HepG2 (cell line): ENCODE measurements around the gene PFDN2. TPM values are rescaled to one million over a fixed set of nuclear protein-coding genes. Genes with fewer than 3 reads are reported as not detected.

Experiments
- CREM ChIP-seq, 2 experiments: sonication (generic) in 1 of 2; formaldehyde crosslinking in 1 of 2; IDR thresholded peaks; 2 replicates each; pipeline versions ENCODE4 v1.4.0 to v1.6.1; 2016 to 2020; ENCODE audit warnings: antibody characterized with exemption in 1 of 2, mild to moderate bottlenecking in 1 of 2, missing genetic modification reagents in 1 of 2
- FLYWCH1 ChIP-seq: sonication (generic); formaldehyde crosslinking; IDR thresholded peaks from 2 replicates; pipeline ENCODE4 v1.8.1; 2023; ENCODE audit warnings: mild to moderate bottlenecking, missing genetic modification reagents
- HCFC1 ChIP-seq: fragments of 150-350 bp; IDR thresholded peaks from 2 replicates; pipeline ENCODE4 v1.6.1; 2014; ENCODE audit warnings: low read depth, low read length
- HOXA5 ChIP-seq: sonication (generic); formaldehyde crosslinking; IDR thresholded peaks from 2 replicates; pipeline ENCODE4 v1.4.0; 2020; ENCODE audit warnings: missing genetic modification reagents
- NAIF1 ChIP-seq: sonication (generic); formaldehyde crosslinking; IDR thresholded peaks from 2 replicates; pipeline ENCODE4 v1.5.0; 2020; ENCODE audit warnings: mild to moderate bottlenecking, missing genetic modification reagents, borderline replicate concordance
- RBM22 ChIP-seq: fragments of 200-400 bp; formaldehyde crosslinking; optimal IDR thresholded peaks from 2 replicates; pipeline ENCODE3; 2017; ENCODE audit warnings: mild to moderate bottlenecking, low read length, moderate library complexity
- SNAPC2 ChIP-seq: sonication (generic); formaldehyde crosslinking; IDR thresholded peaks from 2 replicates; pipeline ENCODE4 v1.8.1; 2022; ENCODE audit warnings: mild to moderate bottlenecking, missing genetic modification reagents
- SRF ChIP-seq: IDR thresholded peaks from 2 replicates; pipeline ENCODE4 v1.6.1; 2011; ENCODE audit warnings: mild to moderate bottlenecking, low read depth, low read length, moderate library complexity
- TRIM24 ChIP-seq: sonication (generic); formaldehyde crosslinking; IDR thresholded peaks from 2 replicates; pipeline ENCODE4 v1.8.0; 2022; ENCODE audit warnings: mild to moderate bottlenecking, missing genetic modification reagents
- YY1 ChIP-seq: IDR thresholded peaks from 2 replicates; pipeline ENCODE4 v1.6.1; 2011; ENCODE audit warnings: low read length, low read depth, moderate library complexity, mild to moderate bottlenecking; ENCODE audit not compliant: insufficient read depth, insufficient replicate concordance
- ZBTB7A ChIP-seq: sonication (generic); formaldehyde crosslinking; IDR thresholded peaks from 2 replicates; pipeline ENCODE4 v1.8.0; 2022; ENCODE audit warnings: mild to moderate bottlenecking, missing genetic modification reagents
- ZNF232 ChIP-seq: sonication (generic); formaldehyde crosslinking; IDR thresholded peaks from 2 replicates; pipeline ENCODE4 v1.4.0; 2020; ENCODE audit warnings: missing genetic modification reagents, borderline replicate concordance
- ZNF496 ChIP-seq: sonication (generic); formaldehyde crosslinking; IDR thresholded peaks from 2 replicates; pipeline ENCODE4 v1.8.1; 2023; ENCODE audit warnings: mild to moderate bottlenecking, moderate library complexity, missing genetic modification reagents; ENCODE audit not compliant: insufficient replicate concordance
- ZNF629 ChIP-seq: sonication (generic); formaldehyde crosslinking; conservative IDR thresholded peaks from 2 replicates; pipeline ENCODE4 v1.5.0; 2020; ENCODE audit warnings: missing genetic modification reagents
- ZNF749 ChIP-seq: sonication (generic); formaldehyde crosslinking; IDR thresholded peaks from 2 replicates; pipeline ENCODE4 v1.8.0; 2022; ENCODE audit warnings: mild to moderate bottlenecking, missing genetic modification reagents, moderate library complexity, borderline replicate concordance
- ZNF780A ChIP-seq: sonication (generic); formaldehyde crosslinking; IDR thresholded peaks from 2 replicates; pipeline ENCODE4 v1.8.0; 2022; ENCODE audit warnings: mild to moderate bottlenecking, missing genetic modification reagents, moderate library complexity
- polyA plus RNA-seq, 8 experiments: library from polyadenylated mRNA; depleted of rRNA in 3 of 8; stranded (reverse) in 7 of 8; unstranded in 1 of 8; fragments of >200 nt; fragmentation: Illumina TruSeq in 4 of 8; extraction: Trizol in 4 of 8; gene quantifications; 2 replicates each; pipeline versions ENCODE4 v1.2.1 to v1.2.3, GENCODE V29; 2011 to 2016; ENCODE audit warnings: low read depth in 4 of 8, missing spikeins in 1 of 8, mixed read lengths in 1 of 8; ENCODE audit not compliant: insufficient read depth in 1 of 8
- total RNA-seq, 5 experiments: library from RNA; depleted of rRNA; stranded (reverse); fragments of >200 nt; fragmentation: Illumina TruSeq; extraction: Trizol; gene quantifications; 2 replicates each; pipeline ENCODE4 v1.2.3, GENCODE V29; 2016; ENCODE audit warnings: low read depth in 1 of 5
- TF ChIP-seq, protein P1 (sequence below): sonication (generic); formaldehyde crosslinking; IDR thresholded peaks from 2 replicates; pipeline ENCODE4 v1.4.0; 2020; ENCODE audit warnings: missing genetic modification reagents
- TF ChIP-seq, protein P2 (sequence below): sonication (generic); formaldehyde crosslinking; IDR thresholded peaks from 2 replicates; pipeline ENCODE4 v1.8.0; 2022; ENCODE audit warnings: missing genetic modification reagents, mild to moderate bottlenecking, inconsistent platforms, borderline replicate concordance
- TF ChIP-seq, protein P3 (sequence below): IDR thresholded peaks from 2 replicates; pipeline ENCODE4 v1.6.1; 2016; ENCODE audit warnings: missing compliant biosample characterization, missing genetic modification reagents, borderline replicate concordance

The PFDN2 gene
- total and polyA plus RNA-seq, 2 of the 13 experiments (the other 11 are each of a cell fraction or from before 2014, with no cell fraction given), result 62.6 to 63.6 TPM

DNA sequence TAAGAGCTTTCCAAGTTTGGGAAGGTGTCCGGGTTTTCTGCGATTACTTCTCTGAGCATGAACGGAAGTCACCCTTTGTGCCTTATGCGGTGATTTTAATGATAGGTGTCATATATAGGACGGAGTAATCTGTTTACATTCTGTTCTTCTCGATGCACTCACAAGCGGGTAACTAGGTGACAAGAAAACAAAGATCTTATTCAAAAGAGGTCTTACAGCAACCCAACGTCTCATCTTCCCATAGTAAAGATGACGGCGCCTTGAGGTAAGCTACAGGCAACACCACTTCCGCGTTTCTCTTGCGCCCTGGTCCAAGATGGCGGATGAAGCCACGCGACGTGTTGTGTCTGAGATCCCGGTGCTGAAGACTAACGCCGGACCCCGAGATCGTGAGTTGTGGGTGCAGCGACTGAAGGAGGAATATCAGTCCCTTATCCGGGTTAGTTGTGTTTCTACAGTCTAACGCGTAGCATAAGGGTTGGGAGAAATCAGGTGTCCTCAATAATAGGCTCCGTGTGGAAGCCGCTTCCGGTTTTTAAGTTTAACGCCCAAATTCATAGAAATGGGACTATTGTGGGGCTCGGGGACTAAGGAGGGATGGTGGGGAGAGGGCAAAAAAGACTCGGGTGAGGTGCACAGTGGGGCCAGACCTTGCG, 36.0 kb upstream of the PFDN2 start, which contains the start of gene UFC1 (continued):
- TF ChIP-seq, protein P1, sequence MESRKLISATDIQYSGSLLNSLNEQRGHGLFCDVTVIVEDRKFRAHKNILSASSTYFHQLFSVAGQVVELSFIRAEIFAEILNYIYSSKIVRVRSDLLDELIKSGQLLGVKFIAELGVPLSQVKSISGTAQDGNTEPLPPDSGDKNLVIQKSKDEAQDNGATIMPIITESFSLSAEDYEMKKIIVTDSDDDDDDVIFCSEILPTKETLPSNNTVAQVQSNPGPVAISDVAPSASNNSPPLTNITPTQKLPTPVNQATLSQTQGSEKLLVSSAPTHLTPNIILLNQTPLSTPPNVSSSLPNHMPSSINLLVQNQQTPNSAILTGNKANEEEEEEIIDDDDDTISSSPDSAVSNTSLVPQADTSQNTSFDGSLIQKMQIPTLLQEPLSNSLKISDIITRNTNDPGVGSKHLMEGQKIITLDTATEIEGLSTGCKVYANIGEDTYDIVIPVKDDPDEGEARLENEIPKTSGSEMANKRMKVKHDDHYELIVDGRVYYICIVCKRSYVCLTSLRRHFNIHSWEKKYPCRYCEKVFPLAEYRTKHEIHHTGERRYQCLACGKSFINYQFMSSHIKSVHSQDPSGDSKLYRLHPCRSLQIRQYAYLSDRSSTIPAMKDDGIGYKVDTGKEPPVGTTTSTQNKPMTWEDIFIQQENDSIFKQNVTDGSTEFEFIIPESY (CRISPR knock-in tag), result 0 out of 2 replicates have a peak, but pooled peaks have one; percentile 9
- TF ChIP-seq ZNF496 (CRISPR knock-in tag), result no peak
- TF ChIP-seq ZBTB7A, result no peak; the same call in 1 of the 2 replicates
- no peak for TF ChIP-seq FLYWCH1
- TF ChIP-seq NAIF1, result peak; percentile 79; the same call in 1 of the 2 replicates
- TF ChIP-seq SNAPC2 (CRISPR knock-in tag), result peak; percentile 66; the same call in 1 of the 2 replicates
- TF ChIP-seq ZNF749 (CRISPR knock-in tag), result peak; percentile 77; the same call in 1 of the 2 replicates
- TF ChIP-seq, protein P2, sequence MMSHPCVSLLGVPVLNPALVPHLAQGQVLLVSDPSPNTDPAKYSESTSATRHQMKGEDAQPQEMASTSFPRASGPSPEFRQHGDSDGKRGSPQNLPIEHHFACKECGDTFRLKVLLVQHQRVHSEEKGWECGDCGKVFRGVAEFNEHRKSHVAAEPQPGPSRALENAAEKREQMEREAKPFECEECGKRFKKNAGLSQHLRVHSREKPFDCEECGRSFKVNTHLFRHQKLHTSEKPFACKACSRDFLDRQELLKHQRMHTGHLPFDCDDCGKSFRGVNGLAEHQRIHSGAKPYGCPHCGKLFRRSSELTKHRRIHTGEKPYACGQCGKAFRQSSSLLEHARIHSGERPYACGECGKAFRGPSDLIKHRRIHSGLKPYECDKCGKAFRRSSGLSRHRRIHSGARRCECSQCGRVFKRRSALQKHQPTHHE (CRISPR knock-in tag), result peak; percentile 27; the same call in 1 of the 2 replicates
- 0 out of 2 replicates have a peak, but pooled peaks have one; percentile 38 for TF ChIP-seq SRF
- TF ChIP-seq ZNF780A (CRISPR knock-in tag), result no peak
- peak; percentile 76; the same call in 1 of the 2 replicates for TF ChIP-seq ZNF629 (CRISPR knock-in tag)
- peak; percentile 82 for TF ChIP-seq RBM22
- TF ChIP-seq CREM (IDR thresholded peaks at IDR 0.05), result peak; percentile 82; the same call in 1 of the 2 replicates
- no peak for TF ChIP-seq CREM (CRISPR knock-in tag; IDR thresholded peaks at IDR 0.05)
- TF ChIP-seq, protein P3, sequence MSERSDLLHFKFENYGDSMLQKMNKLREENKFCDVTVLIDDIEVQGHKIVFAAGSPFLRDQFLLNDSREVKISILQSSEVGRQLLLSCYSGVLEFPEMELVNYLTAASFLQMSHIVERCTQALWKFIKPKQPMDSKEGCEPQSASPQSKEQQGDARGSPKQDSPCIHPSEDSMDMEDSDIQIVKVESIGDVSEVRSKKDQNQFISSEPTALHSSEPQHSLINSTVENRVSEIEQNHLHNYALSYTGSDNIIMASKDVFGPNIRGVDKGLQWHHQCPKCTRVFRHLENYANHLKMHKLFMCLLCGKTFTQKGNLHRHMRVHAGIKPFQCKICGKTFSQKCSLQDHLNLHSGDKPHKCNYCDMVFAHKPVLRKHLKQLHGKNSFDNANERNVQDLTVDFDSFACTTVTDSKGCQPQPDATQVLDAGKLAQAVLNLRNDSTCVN (CRISPR knock-in tag), result 0 out of 2 replicates have a peak, but pooled peaks have one; percentile 17
- TF ChIP-seq HOXA5 (CRISPR knock-in tag), result peak; percentile 42; the same call in 1 of the 2 replicates
- TF ChIP-seq ZNF232 (CRISPR knock-in tag), result peak; percentile 77; the same call in 1 of the 2 replicates
- TF ChIP-seq TRIM24 (CRISPR knock-in tag), result no peak
- peak; percentile 100 for TF ChIP-seq YY1
- no peak; the same call in 1 of the 2 replicates for TF ChIP-seq HCFC1
